Natural killer cell (primary cell): ENCODE results near the gene DICER1. TPM values are rescaled to one million over a fixed set of nuclear protein-coding genes. Genes with fewer than 3 reads are reported as not detected.

Experiments
- ATAC-seq, 3 donors: fragments of 150-1000 bp in 2 of 3; fragments of 200-7000 bp in 1 of 3; cut with Tn5 transposase; 1 replicate in 1 of 3; 2 replicates in 2 of 3; pipeline ENCODE4 v1.10.0; 2021; ENCODE audit warnings: mild to moderate bottlenecking in 2 of 3, moderate library complexity in 2 of 3
- DNase-seq, 2 donors: peaks; one replicate each; pipeline versions ENCODE4 v3.0.0 to v3.0.0-alpha.2; 2013 to 2021; ENCODE audit warnings: mixed read lengths in 1 of 2
- H3K27ac ChIP-seq: one replicate; pipeline ENCODE4 v1.5.1; 2013; ENCODE audit warnings: mild to moderate bottlenecking, low read length
- H3K27me3 ChIP-seq: one replicate; pipeline ENCODE4 v1.6.1; 2013; ENCODE audit warnings: low read length; ENCODE audit not compliant: control insufficient read depth, insufficient read depth
- H3K36me3 ChIP-seq: one replicate; pipeline ENCODE4 v1.6.1; 2013; ENCODE audit warnings: low read length; ENCODE audit not compliant: control insufficient read depth, insufficient read depth
- H3K4me1 ChIP-seq: one replicate; pipeline ENCODE4 v1.6.1; 2013; ENCODE audit warnings: low read length; ENCODE audit not compliant: control insufficient read depth, insufficient read depth
- H3K4me3 ChIP-seq: one replicate; pipeline ENCODE4 v1.5.1; 2013; ENCODE audit warnings: low read length
- H3K9me3 ChIP-seq: one replicate; pipeline ENCODE4 v1.6.1; 2013; ENCODE audit warnings: low read length; ENCODE audit not compliant: control insufficient read depth, insufficient read depth
- H3K27ac Mint-ChIP-seq, 2 donors: one replicate each; pipeline ENCODE4 v1.8.0; 2022; ENCODE audit warnings: mild to moderate bottlenecking in 2 of 2, mixed read lengths in 2 of 2, moderate library complexity in 1 of 2
- H3K27me3 Mint-ChIP-seq, 2 donors: one replicate each; pipeline ENCODE4 v1.8.0; 2022; ENCODE audit warnings: low read depth in 2 of 2, mixed read lengths in 2 of 2
- H3K36me3 Mint-ChIP-seq: one replicate; pipeline ENCODE4 v1.8.0; 2022; ENCODE audit warnings: mixed read lengths
- H3K4me1 Mint-ChIP-seq, 2 donors: one replicate each; pipeline ENCODE4 v1.8.0; 2022; ENCODE audit warnings: mixed read lengths in 2 of 2
- H3K4me3 Mint-ChIP-seq: one replicate; pipeline ENCODE4 v1.8.0; 2022; ENCODE audit warnings: mild to moderate bottlenecking, moderate library complexity, mixed read lengths
- H3K9me3 Mint-ChIP-seq, 2 donors: one replicate each; pipeline ENCODE4 v1.8.0; 2022; ENCODE audit warnings: mixed read lengths in 2 of 2
- WGBS: methylation state at CpG from one replicate; pipeline ENCODE4 v1.1.7; 2013; ENCODE audit warnings: missing lambda C conversion rate; ENCODE audit not compliant: insufficient coverage; 5-methylcytosine and 5-hydroxymethylcytosine counted together
- intact Hi-C: fragments of 100-400 bp; cut with micrococcal nuclease; formaldehyde crosslinking; loops from one replicate; pipeline ENCODE4 v1.14.2; 2022
- total RNA-seq, 4 donors: library from RNA; stranded (reverse); fragments of 120-200 nt in 1 of 4; gene quantifications; one replicate each; pipeline versions ENCODE4 v1.2.3 to v1.2.4, GENCODE V29; 2013 to 2022
- TF ChIP-seq, protein P1 (sequence below): fragments of 200-600 bp; IDR thresholded peaks from one replicate; pipeline ENCODE4 v1.8.0; 2022; ENCODE audit warnings: antibody characterized with exemption

Gene DICER1
- total RNA-seq, 3 donors from 2014 or later (not counting 1 experiment from before 2014, with no cell fraction given): 47.7 to 59.3 (median 52.9) TPM

DNA sequence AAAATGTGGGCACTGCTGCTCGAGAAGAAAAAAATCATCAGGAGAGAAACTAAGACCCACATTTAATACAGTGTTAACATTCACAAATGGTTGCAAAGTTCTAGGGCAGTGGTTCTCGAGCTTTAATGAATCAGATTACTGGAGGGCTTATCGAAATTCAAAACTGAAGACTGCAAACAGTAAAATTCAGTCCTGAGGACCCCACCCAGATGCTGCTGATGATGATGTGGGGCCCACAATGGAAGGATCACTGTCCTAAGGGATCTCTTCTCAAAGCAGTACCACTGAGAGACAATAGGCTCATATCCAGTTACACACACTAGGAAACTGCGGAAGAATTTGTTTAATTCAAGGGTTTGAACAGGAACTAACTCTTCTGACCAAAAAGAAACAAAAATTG is 31.4 kb downstream of the DICER1 start:
- TF ChIP-seq, protein P1, sequence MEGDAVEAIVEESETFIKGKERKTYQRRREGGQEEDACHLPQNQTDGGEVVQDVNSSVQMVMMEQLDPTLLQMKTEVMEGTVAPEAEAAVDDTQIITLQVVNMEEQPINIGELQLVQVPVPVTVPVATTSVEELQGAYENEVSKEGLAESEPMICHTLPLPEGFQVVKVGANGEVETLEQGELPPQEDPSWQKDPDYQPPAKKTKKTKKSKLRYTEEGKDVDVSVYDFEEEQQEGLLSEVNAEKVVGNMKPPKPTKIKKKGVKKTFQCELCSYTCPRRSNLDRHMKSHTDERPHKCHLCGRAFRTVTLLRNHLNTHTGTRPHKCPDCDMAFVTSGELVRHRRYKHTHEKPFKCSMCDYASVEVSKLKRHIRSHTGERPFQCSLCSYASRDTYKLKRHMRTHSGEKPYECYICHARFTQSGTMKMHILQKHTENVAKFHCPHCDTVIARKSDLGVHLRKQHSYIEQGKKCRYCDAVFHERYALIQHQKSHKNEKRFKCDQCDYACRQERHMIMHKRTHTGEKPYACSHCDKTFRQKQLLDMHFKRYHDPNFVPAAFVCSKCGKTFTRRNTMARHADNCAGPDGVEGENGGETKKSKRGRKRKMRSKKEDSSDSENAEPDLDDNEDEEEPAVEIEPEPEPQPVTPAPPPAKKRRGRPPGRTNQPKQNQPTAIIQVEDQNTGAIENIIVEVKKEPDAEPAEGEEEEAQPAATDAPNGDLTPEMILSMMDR: no peak
- H3K27ac ChIP-seq: no peak overlapping the region
- H3K4me3 ChIP-seq: no peak overlapping the region
- ATAC-seq: no peak
- no peaks in the 10 kb centered on the region for H3K9me3 Mint-ChIP-seq
- no peaks in the 10 kb centered on the region for H3K27me3 Mint-ChIP-seq
- no peaks in the 10 kb centered on the region for H3K9me3 ChIP-seq
- H3K4me3 Mint-ChIP-seq: no peak overlapping the region
- intact Hi-C loops: no loop called here
- H3K27me3 ChIP-seq: no peaks in the 10 kb centered on the region
- DNase-seq: no peak
- peaks cover 70% of the 10 kb centered on the region for H3K36me3 ChIP-seq
- WGBS: 100% methylated on average over 4 of the region's 4 CpGs
- no peak overlapping the region for H3K27ac Mint-ChIP-seq
- no peaks in the 10 kb centered on the region for H3K4me1 ChIP-seq
- peaks cover 33% of the 10 kb centered on the region for H3K36me3 Mint-ChIP-seq
- peaks cover 9 to 19% of the 10 kb centered on the region in 2 donors for H3K4me1 Mint-ChIP-seq

DNA sequence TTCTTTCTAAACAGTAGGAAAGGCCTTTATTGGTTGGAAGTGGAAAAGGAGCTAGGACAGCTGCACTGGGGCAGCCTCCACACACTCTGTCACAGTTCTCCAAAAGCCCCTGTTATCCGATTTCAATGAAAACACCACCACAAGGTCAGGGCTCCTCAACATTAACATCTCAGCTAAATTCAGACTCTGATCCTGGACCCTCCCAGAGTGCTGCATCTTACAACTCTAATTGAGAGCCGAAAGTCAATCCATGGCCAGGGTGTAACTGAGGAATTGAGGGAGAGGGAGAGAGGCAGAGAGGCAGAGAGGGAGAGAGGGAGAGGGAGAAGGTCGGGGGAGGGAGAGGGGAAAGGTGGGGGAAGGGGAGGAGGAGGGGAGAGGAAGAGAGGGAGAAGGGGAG is 32.1 kb downstream of the DICER1 start:
- peaks cover 14 to 22% of the 10 kb centered on the region in 2 donors for H3K4me1 Mint-ChIP-seq
- Histone ChIP-seq H3K4me3 (no peak overlapping the region), H3K27ac (no peak overlapping the region), H3K36me3 (peaks cover 64% of the 10 kb centered on the region), H3K27me3 (no peaks in the 10 kb centered on the region), H3K9me3 (no peaks in the 10 kb centered on the region), H3K4me1 (no peaks in the 10 kb centered on the region)
- intact Hi-C loops: no loop called here
- 93% methylated on average over 3 of the region's 3 CpGs for WGBS
- H3K9me3 Mint-ChIP-seq: no peaks in the 10 kb centered on the region
- no peaks in the 10 kb centered on the region for H3K27me3 Mint-ChIP-seq
- ATAC-seq (no peak), DNase-seq (no peak)
- H3K4me3 Mint-ChIP-seq: no peak overlapping the region
- TF ChIP-seq, protein P1: no peak
- no peak overlapping the region for H3K27ac Mint-ChIP-seq
- H3K36me3 Mint-ChIP-seq: peaks cover 33% of the 10 kb centered on the region

DNA sequence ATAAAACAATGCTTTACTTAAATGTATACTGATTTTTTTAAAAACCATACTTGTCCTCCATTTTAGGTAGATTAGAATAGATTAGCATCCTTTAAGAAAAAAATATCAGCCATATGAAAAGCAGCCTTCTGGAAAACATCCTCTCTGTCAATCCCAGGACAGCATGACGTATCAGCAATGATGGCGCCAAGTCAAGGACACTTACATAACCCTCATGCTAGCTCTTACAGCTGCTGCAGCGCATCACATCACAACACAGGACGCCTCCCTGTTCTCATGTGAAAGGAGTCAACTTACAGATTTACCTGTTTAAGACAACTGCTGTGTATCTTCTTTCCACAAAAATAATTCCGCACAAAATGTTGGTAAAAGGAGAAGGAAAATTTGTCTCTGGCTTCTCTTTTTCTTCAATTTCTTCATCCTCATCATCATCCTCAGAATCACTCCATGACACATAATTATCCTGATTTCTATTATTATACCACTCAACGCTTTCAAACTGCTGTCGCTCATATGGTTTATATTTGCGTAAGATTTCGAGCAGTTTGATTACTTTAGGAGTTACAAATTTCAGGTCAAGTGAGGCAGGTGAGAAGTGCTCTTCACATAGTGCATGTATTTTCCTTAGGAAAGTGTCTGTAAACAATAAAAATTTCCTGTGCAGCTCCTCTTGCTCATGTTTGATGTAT is 33.3 kb downstream of the DICER1 start:
- no peak for ATAC-seq

More for the DNA sequence above, 33.3 kb downstream of the DICER1 start:
- no peaks in the 10 kb centered on the region for H3K27me3 ChIP-seq
- H3K27me3 Mint-ChIP-seq: no peaks in the 10 kb centered on the region
- peaks cover 57% of the 10 kb centered on the region for H3K36me3 ChIP-seq
- H3K4me3 ChIP-seq: no peak overlapping the region
- peaks cover 33% of the 10 kb centered on the region for H3K36me3 Mint-ChIP-seq
- no peak overlapping the region for H3K27ac Mint-ChIP-seq
- intact Hi-C loops: no loop called here
- TF ChIP-seq, protein P1: no peak
- H3K4me1 Mint-ChIP-seq: peaks cover 14 to 22% of the 10 kb centered on the region in 2 donors
- no peaks in the 10 kb centered on the region for H3K9me3 Mint-ChIP-seq
- over 99% methylated on average over 7 of the region's 9 CpGs for WGBS
- H3K4me1 ChIP-seq: no peaks in the 10 kb centered on the region
- no peak overlapping the region for H3K27ac ChIP-seq
- no peak for DNase-seq
- no peak overlapping the region for H3K4me3 Mint-ChIP-seq
- H3K9me3 ChIP-seq: no peaks in the 10 kb centered on the region
